Omental fat pad (tissue), 4 donors: ENCODE measurements around the gene IL1RAPL2. TPM values are rescaled to one million over a fixed set of nuclear protein-coding genes. Genes with fewer than 3 reads are reported as not detected.

Experiments
- ATAC-seq: fragments of 150-250 bp; one replicate; pipeline ENCODE4 v1.9.1; 2016; ENCODE audit warnings: mild to moderate bottlenecking, moderate library complexity; ENCODE audit not compliant: low FRiP score
- DNase-seq: peaks from one replicate; pipeline ENCODE4 v3.0.0-alpha.2; 2019; ENCODE audit warnings: low spot score
- CTCF ChIP-seq, 3 donors: fragments of 450-650 bp; IDR thresholded peaks; one replicate each; pipeline ENCODE4 v1.5.1; 2016 to 2017; ENCODE audit warnings: antibody characterized with exemption in 3 of 3, mild to moderate bottlenecking in 3 of 3, moderate library complexity in 2 of 3
- total RNA-seq, 4 donors: library from RNA; depleted of rRNA; stranded (reverse); fragments of >200 nt; gene quantifications; one replicate each; pipeline ENCODE4 v1.1.0, GENCODE V29; 2016

Gene IL1RAPL2
- total RNA-seq, 4 donors from 2014 or later, result 0.09 TPM; not detected in 3

- TF ChIP-seq CTCF (IDR thresholded peaks at IDR 0.05), result no peak
- DNase-seq (no peak), ATAC-seq (no peak)
Observed at GRCh38 chrX:104647084-104647483, 81.1 kb downstream of the IL1RAPL2 start.

GRCh38 chrX:104659005-104659744 is 93.2 kb downstream of the IL1RAPL2 start:
- ATAC-seq, result no peak
- no peak for TF ChIP-seq CTCF (IDR thresholded peaks at IDR 0.05)
- no peak for DNase-seq

- no peak for ATAC-seq
- TF ChIP-seq CTCF (IDR thresholded peaks at IDR 0.05), result no peak
- no peak for DNase-seq
Observed at GRCh38 chrX:104660092-104660491, 94.1 kb downstream of the IL1RAPL2 start.

- ATAC-seq (no peak), DNase-seq (no peak)
- TF ChIP-seq CTCF (IDR thresholded peaks at IDR 0.05), result no peak
Observed at GRCh38 chrX:104662694-104663093, 96.7 kb downstream of the IL1RAPL2 start.

GRCh38 chrX:104665691-104666090 is 99.7 kb downstream of the IL1RAPL2 start:
- TF ChIP-seq CTCF (IDR thresholded peaks at IDR 0.05), result no peak
- no peak for DNase-seq

GRCh38 chrX:104668550-104668949 is 102.6 kb downstream of the IL1RAPL2 start:
- DNase-seq (no peak), ATAC-seq (no peak)
- no peak for TF ChIP-seq CTCF (IDR thresholded peaks at IDR 0.05)

More at GRCh38 chrX:104665691-104666090, 99.7 kb downstream of the IL1RAPL2 start:
- no peak for ATAC-seq

- ATAC-seq (no peak), DNase-seq (no peak)
- TF ChIP-seq CTCF (IDR thresholded peaks at IDR 0.05), result no peak
Observed at GRCh38 chrX:104669063-104669462, 103.1 kb downstream of the IL1RAPL2 start.
